ENCODE measurements around the gene ARHGAP6. TPM values are rescaled to one million over a fixed set of nuclear protein-coding genes. Genes with fewer than 3 reads are reported as not detected.

ARHGAP6 gene
- total and polyA plus RNA-seq, 9 of the 15 experiments (the other 6 are each of a cell fraction or from before 2014, with no cell fraction given): 12.5 to 63.6 (median 41.8) TPM

DNA sequence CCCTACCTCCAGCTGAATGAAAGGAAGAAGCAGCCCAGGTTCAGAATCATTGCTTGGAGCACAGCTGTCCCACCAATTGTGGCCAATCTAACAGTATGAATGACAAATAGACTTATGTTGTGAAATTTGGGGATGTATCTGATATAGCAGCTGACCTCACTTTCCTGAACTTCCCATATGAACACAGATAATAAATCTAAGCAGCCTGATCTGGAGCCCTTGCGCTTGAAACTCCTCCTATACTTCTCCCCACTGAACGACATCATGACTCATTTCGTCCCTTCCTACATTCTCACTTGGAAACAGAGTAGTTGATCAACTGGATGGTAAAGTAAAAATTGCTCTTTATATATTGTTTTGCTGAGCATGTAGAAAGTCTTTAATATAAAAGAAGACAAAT, 396.7 kb downstream of the ARHGAP6 start (continued):
- TF ChIP-seq CBFA2T3 (IDR thresholded peaks at IDR 0.05) (peak; percentile 53; the same call in 1 of the 2 replicates), ZNF41 (CRISPR knock-in tag; conservative IDR thresholded peaks at IDR 0.05) (no peak), RFX1 (IDR thresholded peaks at IDR 0.05) (no peak), BRD4 (IDR thresholded peaks at IDR 0.05) (no peak), ZNF699 (CRISPR knock-in tag; IDR thresholded peaks at IDR 0.05; ENCODE audit: insufficient replicate concordance) (no peak), ZNF311 (CRISPR knock-in tag; IDR thresholded peaks at IDR 0.05) (no peak), KLF10 (CRISPR knock-in tag; IDR thresholded peaks at IDR 0.05) (no peak), SMAD1 (IDR thresholded peaks at IDR 0.05; ENCODE audit: low read depth, low read length, partially characterized antibody) (no peak), DPF2 (IDR thresholded peaks at IDR 0.05) (peak; percentile 69)
- TF ChIP-seq, protein P1, sequence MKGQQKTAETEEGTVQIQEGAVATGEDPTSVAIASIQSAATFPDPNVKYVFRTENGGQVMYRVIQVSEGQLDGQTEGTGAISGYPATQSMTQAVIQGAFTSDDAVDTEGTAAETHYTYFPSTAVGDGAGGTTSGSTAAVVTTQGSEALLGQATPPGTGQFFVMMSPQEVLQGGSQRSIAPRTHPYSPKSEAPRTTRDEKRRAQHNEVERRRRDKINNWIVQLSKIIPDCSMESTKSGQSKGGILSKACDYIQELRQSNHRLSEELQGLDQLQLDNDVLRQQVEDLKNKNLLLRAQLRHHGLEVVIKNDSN (CRISPR knock-in tag; IDR thresholded peaks at IDR 0.05): no peak
- TF ChIP-seq, protein P2, sequence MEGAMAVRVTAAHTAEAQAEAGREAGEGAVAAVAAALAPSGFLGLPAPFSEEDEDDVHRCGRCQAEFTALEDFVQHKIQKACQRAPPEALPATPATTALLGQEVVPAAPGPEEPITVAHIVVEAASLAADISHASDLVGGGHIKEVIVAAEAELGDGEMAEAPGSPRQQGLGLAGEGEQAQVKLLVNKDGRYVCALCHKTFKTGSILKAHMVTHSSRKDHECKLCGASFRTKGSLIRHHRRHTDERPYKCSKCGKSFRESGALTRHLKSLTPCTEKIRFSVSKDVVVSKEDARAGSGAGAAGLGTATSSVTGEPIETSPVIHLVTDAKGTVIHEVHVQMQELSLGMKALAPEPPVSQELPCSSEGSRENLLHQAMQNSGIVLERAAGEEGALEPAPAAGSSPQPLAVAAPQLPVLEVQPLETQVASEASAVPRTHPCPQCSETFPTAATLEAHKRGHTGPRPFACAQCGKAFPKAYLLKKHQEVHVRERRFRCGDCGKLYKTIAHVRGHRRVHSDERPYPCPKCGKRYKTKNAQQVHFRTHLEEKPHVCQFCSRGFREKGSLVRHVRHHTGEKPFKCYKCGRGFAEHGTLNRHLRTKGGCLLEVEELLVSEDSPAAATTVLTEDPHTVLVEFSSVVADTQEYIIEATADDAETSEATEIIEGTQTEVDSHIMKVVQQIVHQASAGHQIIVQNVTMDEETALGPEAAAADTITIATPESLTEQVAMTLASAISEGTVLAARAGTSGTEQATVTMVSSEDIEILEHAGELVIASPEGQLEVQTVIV (CRISPR knock-in tag; IDR thresholded peaks at IDR 0.05; ENCODE audit: borderline replicate concordance): no peak
- TF ChIP-seq, protein P3, sequence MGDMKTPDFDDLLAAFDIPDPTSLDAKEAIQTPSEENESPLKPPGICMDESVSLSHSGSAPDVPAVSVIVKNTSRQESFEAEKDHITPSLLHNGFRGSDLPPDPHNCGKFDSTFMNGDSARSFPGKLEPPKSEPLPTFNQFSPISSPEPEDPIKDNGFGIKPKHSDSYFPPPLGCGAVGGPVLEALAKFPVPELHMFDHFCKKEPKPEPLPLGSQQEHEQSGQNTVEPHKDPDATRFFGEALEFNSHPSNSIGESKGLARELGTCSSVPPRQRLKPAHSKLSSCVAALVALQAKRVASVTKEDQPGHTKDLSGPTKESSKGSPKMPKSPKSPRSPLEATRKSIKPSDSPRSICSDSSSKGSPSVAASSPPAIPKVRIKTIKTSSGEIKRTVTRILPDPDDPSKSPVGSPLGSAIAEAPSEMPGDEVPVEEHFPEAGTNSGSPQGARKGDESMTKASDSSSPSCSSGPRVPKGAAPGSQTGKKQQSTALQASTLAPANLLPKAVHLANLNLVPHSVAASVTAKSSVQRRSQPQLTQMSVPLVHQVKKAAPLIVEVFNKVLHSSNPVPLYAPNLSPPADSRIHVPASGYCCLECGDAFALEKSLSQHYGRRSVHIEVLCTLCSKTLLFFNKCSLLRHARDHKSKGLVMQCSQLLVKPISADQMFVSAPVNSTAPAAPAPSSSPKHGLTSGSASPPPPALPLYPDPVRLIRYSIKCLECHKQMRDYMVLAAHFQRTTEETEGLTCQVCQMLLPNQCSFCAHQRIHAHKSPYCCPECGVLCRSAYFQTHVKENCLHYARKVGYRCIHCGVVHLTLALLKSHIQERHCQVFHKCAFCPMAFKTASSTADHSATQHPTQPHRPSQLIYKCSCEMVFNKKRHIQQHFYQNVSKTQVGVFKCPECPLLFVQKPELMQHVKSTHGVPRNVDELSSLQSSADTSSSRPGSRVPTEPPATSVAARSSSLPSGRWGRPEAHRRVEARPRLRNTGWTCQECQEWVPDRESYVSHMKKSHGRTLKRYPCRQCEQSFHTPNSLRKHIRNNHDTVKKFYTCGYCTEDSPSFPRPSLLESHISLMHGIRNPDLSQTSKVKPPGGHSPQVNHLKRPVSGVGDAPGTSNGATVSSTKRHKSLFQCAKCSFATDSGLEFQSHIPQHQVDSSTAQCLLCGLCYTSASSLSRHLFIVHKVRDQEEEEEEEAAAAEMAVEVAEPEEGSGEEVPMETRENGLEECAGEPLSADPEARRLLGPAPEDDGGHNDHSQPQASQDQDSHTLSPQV (IDR thresholded peaks at IDR 0.05): peak; percentile 26; the same call in 1 of the 2 replicates
- TF ChIP-seq, protein P4, sequence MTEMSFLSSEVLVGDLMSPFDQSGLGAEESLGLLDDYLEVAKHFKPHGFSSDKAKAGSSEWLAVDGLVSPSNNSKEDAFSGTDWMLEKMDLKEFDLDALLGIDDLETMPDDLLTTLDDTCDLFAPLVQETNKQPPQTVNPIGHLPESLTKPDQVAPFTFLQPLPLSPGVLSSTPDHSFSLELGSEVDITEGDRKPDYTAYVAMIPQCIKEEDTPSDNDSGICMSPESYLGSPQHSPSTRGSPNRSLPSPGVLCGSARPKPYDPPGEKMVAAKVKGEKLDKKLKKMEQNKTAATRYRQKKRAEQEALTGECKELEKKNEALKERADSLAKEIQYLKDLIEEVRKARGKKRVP (CRISPR knock-in tag; IDR thresholded peaks at IDR 0.05): no peak
- TF ChIP-seq, protein P5, sequence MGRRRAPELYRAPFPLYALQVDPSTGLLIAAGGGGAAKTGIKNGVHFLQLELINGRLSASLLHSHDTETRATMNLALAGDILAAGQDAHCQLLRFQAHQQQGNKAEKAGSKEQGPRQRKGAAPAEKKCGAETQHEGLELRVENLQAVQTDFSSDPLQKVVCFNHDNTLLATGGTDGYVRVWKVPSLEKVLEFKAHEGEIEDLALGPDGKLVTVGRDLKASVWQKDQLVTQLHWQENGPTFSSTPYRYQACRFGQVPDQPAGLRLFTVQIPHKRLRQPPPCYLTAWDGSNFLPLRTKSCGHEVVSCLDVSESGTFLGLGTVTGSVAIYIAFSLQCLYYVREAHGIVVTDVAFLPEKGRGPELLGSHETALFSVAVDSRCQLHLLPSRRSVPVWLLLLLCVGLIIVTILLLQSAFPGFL (CRISPR knock-in tag; IDR thresholded peaks at IDR 0.05): no peak
- TF ChIP-seq, protein P6, sequence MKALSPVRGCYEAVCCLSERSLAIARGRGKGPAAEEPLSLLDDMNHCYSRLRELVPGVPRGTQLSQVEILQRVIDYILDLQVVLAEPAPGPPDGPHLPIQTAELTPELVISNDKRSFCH (CRISPR knock-in tag; IDR thresholded peaks at IDR 0.05): no peak
- TF ChIP-seq, protein P6 (tag; IDR thresholded peaks at IDR 0.05): no peak
- TF ChIP-seq, protein P7, sequence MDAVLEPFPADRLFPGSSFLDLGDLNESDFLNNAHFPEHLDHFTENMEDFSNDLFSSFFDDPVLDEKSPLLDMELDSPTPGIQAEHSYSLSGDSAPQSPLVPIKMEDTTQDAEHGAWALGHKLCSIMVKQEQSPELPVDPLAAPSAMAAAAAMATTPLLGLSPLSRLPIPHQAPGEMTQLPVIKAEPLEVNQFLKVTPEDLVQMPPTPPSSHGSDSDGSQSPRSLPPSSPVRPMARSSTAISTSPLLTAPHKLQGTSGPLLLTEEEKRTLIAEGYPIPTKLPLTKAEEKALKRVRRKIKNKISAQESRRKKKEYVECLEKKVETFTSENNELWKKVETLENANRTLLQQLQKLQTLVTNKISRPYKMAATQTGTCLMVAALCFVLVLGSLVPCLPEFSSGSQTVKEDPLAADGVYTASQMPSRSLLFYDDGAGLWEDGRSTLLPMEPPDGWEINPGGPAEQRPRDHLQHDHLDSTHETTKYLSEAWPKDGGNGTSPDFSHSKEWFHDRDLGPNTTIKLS (IDR thresholded peaks at IDR 0.05; ENCODE audit: borderline replicate concordance, low read depth): no peak
